GM12872 (cell line): ENCODE results near the gene MYF6.

Source experiments
- TF ChIP-seq, protein P1 (sequence below): IDR thresholded peaks from 3 replicates; pipeline ENCODE4 v1.5.1; 2011; ENCODE audit warnings: low read depth, mild to moderate bottlenecking, low read length, moderate library complexity; ENCODE audit not compliant: insufficient read depth

The MYF6 gene

GRCh38 chr12:80745851-80746505, 38.5 kb downstream of the MYF6 start:
- TF ChIP-seq, protein P1, sequence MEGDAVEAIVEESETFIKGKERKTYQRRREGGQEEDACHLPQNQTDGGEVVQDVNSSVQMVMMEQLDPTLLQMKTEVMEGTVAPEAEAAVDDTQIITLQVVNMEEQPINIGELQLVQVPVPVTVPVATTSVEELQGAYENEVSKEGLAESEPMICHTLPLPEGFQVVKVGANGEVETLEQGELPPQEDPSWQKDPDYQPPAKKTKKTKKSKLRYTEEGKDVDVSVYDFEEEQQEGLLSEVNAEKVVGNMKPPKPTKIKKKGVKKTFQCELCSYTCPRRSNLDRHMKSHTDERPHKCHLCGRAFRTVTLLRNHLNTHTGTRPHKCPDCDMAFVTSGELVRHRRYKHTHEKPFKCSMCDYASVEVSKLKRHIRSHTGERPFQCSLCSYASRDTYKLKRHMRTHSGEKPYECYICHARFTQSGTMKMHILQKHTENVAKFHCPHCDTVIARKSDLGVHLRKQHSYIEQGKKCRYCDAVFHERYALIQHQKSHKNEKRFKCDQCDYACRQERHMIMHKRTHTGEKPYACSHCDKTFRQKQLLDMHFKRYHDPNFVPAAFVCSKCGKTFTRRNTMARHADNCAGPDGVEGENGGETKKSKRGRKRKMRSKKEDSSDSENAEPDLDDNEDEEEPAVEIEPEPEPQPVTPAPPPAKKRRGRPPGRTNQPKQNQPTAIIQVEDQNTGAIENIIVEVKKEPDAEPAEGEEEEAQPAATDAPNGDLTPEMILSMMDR = no peak

DNA sequence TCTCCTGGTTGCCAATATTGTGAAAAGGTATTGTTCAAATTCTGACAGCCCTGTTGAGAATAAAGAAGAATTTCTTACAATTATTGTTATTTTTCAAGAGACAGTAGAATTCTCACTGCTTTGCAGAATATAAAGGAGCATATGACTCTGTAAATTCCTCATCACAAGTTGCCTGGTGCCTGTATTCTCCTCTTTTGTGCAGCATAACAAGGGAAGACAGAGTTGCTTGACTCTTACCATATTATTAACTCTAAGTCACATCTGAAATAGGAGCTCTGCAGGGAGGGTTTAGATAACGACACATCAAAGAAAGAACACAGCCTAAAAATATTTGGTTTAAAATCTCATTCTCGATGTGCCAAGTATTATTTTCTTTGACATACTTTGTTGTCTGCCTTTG, 40.4 kb downstream of the MYF6 start:
- TF ChIP-seq, protein P1 = no peak

DNA sequence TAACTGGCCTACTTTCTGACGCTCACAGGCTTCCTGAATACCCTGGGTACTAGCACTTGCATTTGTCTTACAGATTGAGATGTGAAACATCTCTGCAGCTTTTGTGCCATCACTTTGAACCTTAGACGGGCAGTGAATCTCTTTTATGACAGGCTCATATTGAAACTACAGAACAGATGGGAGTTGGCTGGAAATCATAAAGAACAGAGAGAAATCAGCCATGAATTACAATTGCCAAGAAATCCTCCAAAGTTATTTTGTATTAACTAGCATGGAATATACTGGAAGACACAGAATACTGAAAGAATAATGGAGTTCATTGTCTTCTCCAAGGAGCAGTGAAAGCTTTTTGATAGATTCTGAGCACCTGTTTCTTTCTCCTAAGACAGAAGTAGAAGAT, 42.0 kb downstream of the MYF6 start:
- TF ChIP-seq, protein P1 = no peak

- TF ChIP-seq, protein P1 = no peak
These were observed 45.0 kb downstream of the MYF6 start for GRCh38 chr12:80752464-80752863.

DNA sequence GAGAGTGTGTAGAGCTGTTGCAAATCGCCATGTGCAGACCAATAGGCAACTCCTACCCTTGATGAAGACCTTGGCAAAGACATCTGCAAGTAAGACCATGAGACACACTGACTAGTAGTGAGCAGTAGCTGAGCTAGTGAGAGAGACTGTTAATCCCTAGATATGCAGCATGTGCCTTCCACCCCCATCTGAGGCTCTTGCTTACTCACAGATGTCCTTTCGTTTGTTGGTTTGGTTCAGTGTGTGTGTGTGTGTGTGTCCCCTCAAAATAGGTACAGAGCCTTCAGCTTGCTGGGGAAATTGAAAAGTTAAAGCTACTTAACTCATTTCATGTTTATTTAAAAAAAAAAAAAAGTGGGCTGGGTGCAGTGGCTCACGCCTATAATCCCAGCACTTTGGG, 46.8 kb downstream of the MYF6 start:
- TF ChIP-seq, protein P1 = no peak

- TF ChIP-seq, protein P1 = no peak
These were observed 49.4 kb downstream of the MYF6 start for GRCh38 chr12:80756875-80757274.
